Measurements from ENCODE around the gene DDTL.
"Not testable (repeated sequence)": the region's sequence is repeated elsewhere in the genome, so short reads cannot be mapped to it uniquely, and the experiment has no call there.

Gene DDTL

GRCh38 chr22:23966568-23966967, at the start of gene DDTL:
Gene DDTL, plus strand, starts transcription at chr22:23966888. Its CDS starts 27 bp downstream, at chr22:23966915.
- DNase-seq, result not testable (repeated sequence)

GRCh38 chr22:23920267-23920611, 46.4 kb upstream of the DDTL start:
- DNase-seq, result not testable (repeated sequence)

- DNase-seq, result not testable (repeated sequence)
Measured at GRCh38 chr22:23921586-23922201, 45.0 kb upstream of the DDTL start.

GRCh38 chr22:23922921-23923320, 43.8 kb upstream of the DDTL start:
- DNase-seq, result no peak

GRCh38 chr22:23925020-23925606, 41.6 kb upstream of the DDTL start:
- DNase-seq, result no peak

- no peak for DNase-seq
Measured at GRCh38 chr22:23926561-23926960, 40.1 kb upstream of the DDTL start.

GRCh38 chr22:23938328-23939016, 28.2 kb upstream of the DDTL start:
- DNase-seq, result no peak

- DNase-seq, result no peak
Measured at GRCh38 chr22:23939017-23939357, 27.7 kb upstream of the DDTL start.

- DNase-seq, result not testable (repeated sequence)
Measured at GRCh38 chr22:23940166-23940565, 26.5 kb upstream of the DDTL start.

GRCh38 chr22:23947391-23947790, 19.3 kb upstream of the DDTL start:
- DNase-seq, result not testable (repeated sequence)

- not testable (repeated sequence) for DNase-seq
Measured at GRCh38 chr22:23949764-23950163, 16.9 kb upstream of the DDTL start.

GRCh38 chr22:23951383-23951782, 15.3 kb upstream of the DDTL start:
- DNase-seq, result not testable (repeated sequence)

GRCh38 chr22:23952794-23953405, 13.8 kb upstream of the DDTL start:
- DNase-seq, result not testable (repeated sequence)

GRCh38 chr22:23953485-23953884, 13.2 kb upstream of the DDTL start:
- DNase-seq, result not testable (repeated sequence)

- not testable (repeated sequence) for DNase-seq
Measured at GRCh38 chr22:23954193-23954990, 12.3 kb upstream of the DDTL start.

GRCh38 chr22:23954991-23955305, 11.7 kb upstream of the DDTL start:
- DNase-seq, result not testable (repeated sequence)

- not testable (repeated sequence) for DNase-seq
Measured at GRCh38 chr22:23955886-23956285, 10.8 kb upstream of the DDTL start.

- peak; percentile 85 for DNase-seq
Measured at GRCh38 chr22:23956301-23956900, 10.3 kb upstream of the DDTL start.

GRCh38 chr22:23961084-23961771, 5.5 kb upstream of the DDTL start, which contains the start of gene GSTT2B:
Gene GSTT2B, minus strand, starts transcription at chr22:23961195. Its CDS starts 64 bp downstream, at chr22:23961131.
- DNase-seq, result not testable (repeated sequence)

- not testable (repeated sequence) for DNase-seq
Measured at GRCh38 chr22:23966094-23966493, 594 bp upstream of the DDTL start.

GRCh38 chr22:23969071-23969470, 2.4 kb downstream of the DDTL start:
- DNase-seq, result no peak

- DNase-seq, result no peak
Measured at GRCh38 chr22:23970201-23970641, 3.5 kb downstream of the DDTL start.

Data from activated CD4-positive, alpha-beta T cell treated with anti-CD3 and anti-CD28 coated beads, Interleukin-2, Interleukin-6, amounts not matched to agents 100 ng/mL and 50 ng/mL, durations not matched to agents 16 hours and 8 hours (primary cell).